ENCODE results near the gene PDS5B.

DNA sequence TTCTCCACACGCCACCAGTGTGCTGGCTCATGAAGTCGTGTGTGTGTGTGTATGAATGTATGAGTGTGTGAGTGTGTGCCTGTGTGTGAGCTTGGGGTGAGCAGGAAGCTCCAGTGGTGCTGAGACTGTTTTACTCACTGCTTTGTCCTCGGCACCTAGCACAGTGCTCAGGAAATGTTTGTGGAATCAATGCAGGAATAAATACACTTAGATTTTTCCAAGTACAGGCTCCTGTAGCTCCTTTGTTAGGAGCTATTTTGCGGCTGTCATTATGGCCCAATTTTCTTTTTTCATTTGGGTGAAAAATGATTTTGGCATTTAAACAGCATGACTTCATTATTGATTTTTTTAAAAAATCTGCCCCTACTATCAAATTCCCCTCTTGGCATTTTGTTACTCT lies 236.5 kb downstream of the PDS5B start:
- no peak for TF ChIP-seq EZH2 (IDR thresholded peaks at IDR 0.05)
- TF ChIP-seq, protein P1, sequence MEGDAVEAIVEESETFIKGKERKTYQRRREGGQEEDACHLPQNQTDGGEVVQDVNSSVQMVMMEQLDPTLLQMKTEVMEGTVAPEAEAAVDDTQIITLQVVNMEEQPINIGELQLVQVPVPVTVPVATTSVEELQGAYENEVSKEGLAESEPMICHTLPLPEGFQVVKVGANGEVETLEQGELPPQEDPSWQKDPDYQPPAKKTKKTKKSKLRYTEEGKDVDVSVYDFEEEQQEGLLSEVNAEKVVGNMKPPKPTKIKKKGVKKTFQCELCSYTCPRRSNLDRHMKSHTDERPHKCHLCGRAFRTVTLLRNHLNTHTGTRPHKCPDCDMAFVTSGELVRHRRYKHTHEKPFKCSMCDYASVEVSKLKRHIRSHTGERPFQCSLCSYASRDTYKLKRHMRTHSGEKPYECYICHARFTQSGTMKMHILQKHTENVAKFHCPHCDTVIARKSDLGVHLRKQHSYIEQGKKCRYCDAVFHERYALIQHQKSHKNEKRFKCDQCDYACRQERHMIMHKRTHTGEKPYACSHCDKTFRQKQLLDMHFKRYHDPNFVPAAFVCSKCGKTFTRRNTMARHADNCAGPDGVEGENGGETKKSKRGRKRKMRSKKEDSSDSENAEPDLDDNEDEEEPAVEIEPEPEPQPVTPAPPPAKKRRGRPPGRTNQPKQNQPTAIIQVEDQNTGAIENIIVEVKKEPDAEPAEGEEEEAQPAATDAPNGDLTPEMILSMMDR (IDR thresholded peaks at IDR 0.05) = no peak
- no peak for TF ChIP-seq EZH2phosphoT487 (IDR thresholded peaks at IDR 0.05)
